ENCODE results near the gene OTOGL. TPM values are rescaled to one million over a fixed set of nuclear protein-coding genes. Genes with fewer than 3 reads are reported as not detected.
"Not testable (repeated sequence)": the region's sequence is repeated elsewhere in the genome, so short reads cannot be mapped to it uniquely, and the experiment has no call there.

The OTOGL gene
- total and polyA plus RNA-seq, 4 donors, result 0.20 to 0.62 (median 0.54) TPM; not detected in 1

DNA sequence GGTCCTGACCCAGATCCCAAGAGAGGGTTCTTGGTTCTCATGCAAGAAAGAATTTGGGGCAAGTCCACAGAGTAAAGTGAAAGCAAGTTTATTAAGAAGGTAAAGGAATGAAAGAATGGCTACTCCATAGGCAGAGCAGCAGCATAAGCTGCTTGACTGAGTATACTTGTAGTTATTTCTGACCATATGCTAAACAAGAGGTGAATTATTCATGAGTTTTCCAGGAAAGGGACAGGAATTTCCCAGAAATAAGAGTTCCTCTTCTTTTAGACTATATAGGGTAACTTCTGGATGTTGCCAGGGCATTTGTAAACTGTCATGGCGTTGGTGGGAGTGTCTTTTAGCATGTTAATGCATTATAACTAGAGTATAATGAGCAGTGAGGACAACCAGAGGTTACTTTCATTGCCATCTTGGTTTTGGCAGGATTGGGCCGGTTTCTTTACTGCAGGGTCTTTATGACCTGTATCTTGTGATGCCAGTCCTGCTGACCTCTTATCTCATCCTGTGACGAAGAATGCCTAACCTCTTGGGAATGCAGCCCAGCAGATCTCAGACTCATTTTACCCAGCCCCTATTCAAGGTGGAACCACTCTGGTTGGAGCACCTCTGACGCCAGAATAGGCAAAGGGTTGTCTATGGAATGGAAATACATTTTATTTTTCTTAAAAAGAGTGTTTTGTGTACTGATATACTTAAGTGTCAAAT, 113.8 kb downstream of the OTOGL start:
- no peaks in the 10 kb centered on the region for H3K36me3 ChIP-seq (ENCODE audit: control insufficient read depth in 1 of 2, insufficient read depth in 2 of 2, low read length in 1 of 2)
- WGBS, 2 donors, result 90% methylated on average over 4 of the region's 4 CpGs
- intact Hi-C loops (cut with DNase I), result no loop called here
- ATAC-seq (ENCODE audit: low FRiP score), result no peak
- no peak for DNase-seq
- no peaks in the 10 kb centered on the region for H3K4me1 ChIP-seq (ENCODE audit: control insufficient read depth in 1 of 2, insufficient read depth in 2 of 2, low read length in 2 of 2)
- no peaks in the 10 kb centered on the region for H3K9me3 ChIP-seq (ENCODE audit: control insufficient read depth, low read length)
- H3K4me3 ChIP-seq (ENCODE audit: low read length in 2 of 2), result no peak overlapping the region
- H3K27me3 ChIP-seq (ENCODE audit: control insufficient read depth in 1 of 2, insufficient read depth in 2 of 2, low read length in 1 of 2), result no peaks in the 10 kb centered on the region
- no peak overlapping the region for H3K27ac ChIP-seq (ENCODE audit: low read depth in 1 of 2, low read length in 2 of 2)

DNA sequence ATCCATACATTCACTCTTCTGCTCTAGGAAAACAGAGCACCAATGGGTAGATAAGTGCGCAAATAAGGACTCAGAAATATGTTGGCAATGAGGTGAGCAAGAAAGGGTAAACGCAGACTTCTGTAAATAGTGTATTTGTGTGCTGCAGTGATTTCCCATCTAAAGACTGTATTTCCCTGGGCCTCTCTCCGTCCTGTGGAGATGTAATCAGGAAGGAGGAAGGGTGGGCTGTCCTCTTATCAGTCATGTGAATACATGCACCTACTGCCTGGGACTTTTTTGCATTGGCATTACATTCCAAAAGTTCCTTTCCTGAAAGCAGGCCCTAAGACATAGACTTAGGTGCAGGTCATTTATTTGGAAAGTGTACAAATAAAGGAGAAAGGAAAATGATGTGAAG, 114.5 kb downstream of the OTOGL start:
- Histone ChIP-seq H3K27me3 (ENCODE audit: control insufficient read depth in 1 of 2, insufficient read depth in 2 of 2, low read length in 1 of 2) (no peaks in the 10 kb centered on the region), H3K27ac (ENCODE audit: low read depth in 1 of 2, low read length in 2 of 2) (no peak overlapping the region), H3K36me3 (ENCODE audit: control insufficient read depth in 1 of 2, insufficient read depth in 2 of 2, low read length in 1 of 2) (no peaks in the 10 kb centered on the region), H3K9me3 (ENCODE audit: control insufficient read depth, low read length) (no peaks in the 10 kb centered on the region), H3K4me1 (ENCODE audit: control insufficient read depth in 1 of 2, insufficient read depth in 2 of 2, low read length in 2 of 2) (no peaks in the 10 kb centered on the region), H3K4me3 (ENCODE audit: low read length in 2 of 2) (no peak overlapping the region)
- no peak for ATAC-seq (ENCODE audit: low FRiP score)
- DNase-seq, result no peak
- intact Hi-C loops (cut with DNase I), result no loop called here
- 92% methylated on average over 3 of the region's 3 CpGs for WGBS, 2 donors

DNA sequence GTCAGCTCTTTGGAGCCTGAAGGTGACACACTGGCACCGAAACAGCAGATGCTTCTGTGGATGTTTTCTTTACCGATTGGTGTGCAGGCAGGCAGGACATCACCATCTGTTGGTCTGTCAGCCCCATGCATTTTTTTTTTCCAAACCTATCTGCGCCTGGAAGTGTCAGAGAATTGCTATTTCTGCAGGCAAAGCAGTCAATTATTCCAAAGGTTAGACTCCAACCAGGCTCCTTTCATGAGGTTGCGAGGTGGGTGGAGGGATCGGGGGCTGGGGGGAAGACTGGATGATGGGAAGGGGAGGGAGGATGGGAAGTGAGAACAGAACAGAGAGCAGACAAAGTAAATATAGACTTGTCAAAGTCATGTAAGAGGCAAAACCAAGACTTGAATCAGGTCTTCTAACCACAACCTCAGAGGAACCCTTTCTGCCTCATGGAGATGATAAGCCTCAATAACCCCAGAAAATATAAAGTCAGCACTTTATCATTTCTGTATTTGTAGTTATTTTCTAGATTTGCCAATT, 117.7 kb downstream of the OTOGL start:
- ATAC-seq (ENCODE audit: low FRiP score), result no peak
- 62 to 74% methylated on average over 5 of the region's 5 CpGs for WGBS, 2 donors
- H3K4me3 ChIP-seq (ENCODE audit: low read length in 2 of 2), result no peak overlapping the region

DNA sequence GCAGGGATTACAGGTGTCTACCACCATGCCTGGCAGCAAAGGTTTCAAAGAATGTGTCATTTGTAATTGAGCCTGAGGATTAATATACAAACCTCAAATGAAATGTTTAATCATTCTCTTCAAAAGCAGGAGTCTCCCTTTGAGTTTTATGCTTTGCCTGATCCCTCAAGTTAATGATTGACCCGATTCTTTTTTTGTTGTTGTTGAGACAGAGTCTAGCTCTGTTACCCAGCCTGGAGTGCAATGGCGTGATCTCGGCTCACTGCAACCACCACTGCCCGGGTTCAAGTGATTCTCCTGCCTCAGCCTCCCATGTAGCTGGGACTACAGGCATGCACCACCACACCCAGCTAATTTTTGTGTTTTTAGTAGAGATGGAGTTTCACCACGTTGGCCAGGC, 119.6 kb downstream of the OTOGL start:
- H3K9me3 ChIP-seq (ENCODE audit: control insufficient read depth, low read length); H3K4me1 ChIP-seq (ENCODE audit: control insufficient read depth in 1 of 2, insufficient read depth in 2 of 2, low read length in 2 of 2); DNase-seq; H3K4me3 ChIP-seq (ENCODE audit: low read length in 2 of 2); H3K36me3 ChIP-seq (ENCODE audit: control insufficient read depth in 1 of 2, insufficient read depth in 2 of 2, low read length in 1 of 2); H3K27ac ChIP-seq (ENCODE audit: low read depth in 1 of 2, low read length in 2 of 2); ATAC-seq (ENCODE audit: low FRiP score); H3K27me3 ChIP-seq (ENCODE audit: control insufficient read depth in 1 of 2, insufficient read depth in 2 of 2, low read length in 1 of 2); intact Hi-C loops (cut with DNase I): not testable (repeated sequence)
- 84 to 91% methylated on average over 5 of the region's 5 CpGs for WGBS, 2 donors

More for the DNA sequence above, 117.7 kb downstream of the OTOGL start:
- no peaks in the 10 kb centered on the region for H3K36me3 ChIP-seq (ENCODE audit: control insufficient read depth in 1 of 2, insufficient read depth in 2 of 2, low read length in 1 of 2)
- no peak overlapping the region for H3K27ac ChIP-seq (ENCODE audit: low read depth in 1 of 2, low read length in 2 of 2)
- no peaks in the 10 kb centered on the region for H3K4me1 ChIP-seq (ENCODE audit: control insufficient read depth in 1 of 2, insufficient read depth in 2 of 2, low read length in 2 of 2)
- DNase-seq, result no peak
- intact Hi-C loops (cut with DNase I), result no loop called here
- H3K27me3 ChIP-seq (ENCODE audit: control insufficient read depth in 1 of 2, insufficient read depth in 2 of 2, low read length in 1 of 2), result no peaks in the 10 kb centered on the region
- no peaks in the 10 kb centered on the region for H3K9me3 ChIP-seq (ENCODE audit: control insufficient read depth, low read length)

DNA sequence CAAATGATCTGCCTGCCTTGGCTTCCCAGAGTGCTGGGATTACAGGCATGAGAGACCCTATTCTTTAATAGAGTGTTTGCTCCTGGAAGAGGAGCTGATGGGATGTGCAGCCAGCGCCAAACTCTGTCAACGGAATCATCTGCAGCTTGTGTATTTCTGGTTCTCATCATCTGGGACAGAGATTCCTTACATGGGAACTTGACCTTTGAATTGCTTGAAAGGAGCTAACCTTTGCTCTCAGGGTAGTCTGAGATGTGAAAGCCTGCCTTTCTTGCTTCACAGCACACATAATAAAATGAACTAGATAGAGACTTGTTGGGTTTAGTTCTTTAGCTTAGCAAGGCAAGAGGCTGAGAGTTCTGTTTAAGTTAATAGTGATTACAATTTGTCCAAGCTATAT, 120.0 kb downstream of the OTOGL start:
- Histone ChIP-seq H3K36me3 (ENCODE audit: control insufficient read depth in 1 of 2, insufficient read depth in 2 of 2, low read length in 1 of 2) (no peaks in the 10 kb centered on the region), H3K27ac (ENCODE audit: low read depth in 1 of 2, low read length in 2 of 2) (no peak overlapping the region), H3K4me3 (ENCODE audit: low read length in 2 of 2) (no peak overlapping the region), H3K27me3 (ENCODE audit: control insufficient read depth in 1 of 2, insufficient read depth in 2 of 2, low read length in 1 of 2) (no peaks in the 10 kb centered on the region), H3K4me1 (ENCODE audit: control insufficient read depth in 1 of 2, insufficient read depth in 2 of 2, low read length in 2 of 2) (no peaks in the 10 kb centered on the region), H3K9me3 (ENCODE audit: control insufficient read depth, low read length) (no peaks in the 10 kb centered on the region)
- intact Hi-C loops (cut with DNase I), result no loop called here
- WGBS, 2 donors, result 60 to 62% methylated on average over 2 of the region's 2 CpGs
- ATAC-seq (ENCODE audit: low FRiP score) (no peak), DNase-seq (no peak)

DNA sequence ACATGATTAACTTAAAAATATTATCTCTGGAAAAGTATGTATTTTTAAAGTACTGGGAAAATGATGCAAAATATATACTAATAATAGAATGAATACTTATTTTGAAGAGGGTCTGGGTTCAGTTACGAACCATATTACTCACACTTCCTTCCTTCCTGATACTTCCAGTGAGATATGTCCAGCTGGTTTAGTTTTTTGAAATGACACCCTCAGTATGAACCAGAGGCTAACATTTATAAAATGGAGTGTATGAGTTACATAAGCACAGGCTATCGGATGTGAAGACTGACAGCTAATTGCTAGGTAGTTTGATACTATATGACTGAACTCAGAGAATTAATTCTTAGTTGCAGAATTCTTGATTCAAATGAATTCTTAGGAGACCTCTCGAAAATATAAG, 122.9 kb downstream of the OTOGL start:
- Histone ChIP-seq H3K4me3 (ENCODE audit: low read length in 2 of 2) (no peak overlapping the region), H3K9me3 (ENCODE audit: control insufficient read depth, low read length) (no peaks in the 10 kb centered on the region), H3K4me1 (ENCODE audit: control insufficient read depth in 1 of 2, insufficient read depth in 2 of 2, low read length in 2 of 2) (no peaks in the 10 kb centered on the region), H3K27ac (ENCODE audit: low read depth in 1 of 2, low read length in 2 of 2) (no peak overlapping the region), H3K27me3 (ENCODE audit: control insufficient read depth in 1 of 2, insufficient read depth in 2 of 2, low read length in 1 of 2) (no peaks in the 10 kb centered on the region), H3K36me3 (ENCODE audit: control insufficient read depth in 1 of 2, insufficient read depth in 2 of 2, low read length in 1 of 2) (no peaks in the 10 kb centered on the region)
- DNase-seq, result no peak
- ATAC-seq (ENCODE audit: low FRiP score), result no peak
- intact Hi-C loops (cut with DNase I), result no loop called here
- WGBS, 2 donors, result 63 to 65% methylated on average over 3 of the region's 3 CpGs

DNA sequence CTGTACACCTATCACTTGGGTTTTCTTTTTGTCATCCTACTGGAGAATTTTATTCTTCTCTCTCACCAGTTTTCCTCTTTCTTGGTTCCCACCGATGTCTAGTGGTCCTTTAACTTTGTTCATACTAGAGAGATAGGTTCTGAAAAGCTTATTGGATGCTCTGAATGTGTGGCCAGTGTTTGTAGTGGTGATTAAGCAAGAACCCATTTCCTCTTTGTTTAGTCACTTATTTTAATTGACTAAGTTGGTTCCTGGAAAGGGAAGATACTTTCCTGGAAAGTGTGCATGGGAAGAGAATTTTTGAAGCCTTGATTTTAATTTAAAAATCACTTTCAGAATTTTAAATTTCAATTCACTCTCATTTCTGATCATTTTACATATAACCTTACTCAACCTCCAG, 127.2 kb downstream of the OTOGL start:
- 48 to 63% methylated on average over 1 of the region's 1 CpG for WGBS, 2 donors
- Histone ChIP-seq H3K4me1 (ENCODE audit: control insufficient read depth in 1 of 2, insufficient read depth in 2 of 2, low read length in 2 of 2) (no peaks in the 10 kb centered on the region), H3K4me3 (ENCODE audit: low read length in 2 of 2) (no peak overlapping the region), H3K36me3 (ENCODE audit: control insufficient read depth in 1 of 2, insufficient read depth in 2 of 2, low read length in 1 of 2) (no peaks in the 10 kb centered on the region), H3K27me3 (ENCODE audit: control insufficient read depth in 1 of 2, insufficient read depth in 2 of 2, low read length in 1 of 2) (no peaks in the 10 kb centered on the region), H3K27ac (ENCODE audit: low read depth in 1 of 2, low read length in 2 of 2) (no peak overlapping the region), H3K9me3 (ENCODE audit: control insufficient read depth, low read length) (no peaks in the 10 kb centered on the region)
- ATAC-seq (ENCODE audit: low FRiP score) (no peak), DNase-seq (no peak)
- intact Hi-C loops (cut with DNase I), result no loop called here

DNA sequence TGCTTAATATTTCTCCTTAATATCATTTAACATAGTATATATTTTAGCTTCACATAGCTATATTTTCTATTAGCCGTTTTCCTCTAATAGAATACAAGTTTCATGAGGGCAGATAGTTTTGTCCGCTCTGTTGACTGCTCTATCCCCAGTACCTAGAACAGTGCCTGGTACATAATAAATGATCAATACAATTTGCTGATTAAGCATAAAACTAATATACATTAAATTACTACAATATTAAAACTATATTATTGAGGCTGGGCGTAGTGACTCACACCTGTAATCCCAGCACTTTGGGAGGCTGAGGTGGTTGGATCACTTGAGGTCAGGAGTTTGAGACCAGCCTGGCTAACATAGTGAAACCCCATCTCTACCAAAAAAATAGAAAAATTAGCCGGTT, 128.6 kb downstream of the OTOGL start:
- WGBS, 2 donors, result 99% methylated on average over 4 of the region's 4 CpGs
- ATAC-seq (ENCODE audit: low FRiP score); intact Hi-C loops (cut with DNase I); H3K27ac ChIP-seq (ENCODE audit: low read depth in 1 of 2, low read length in 2 of 2); H3K9me3 ChIP-seq (ENCODE audit: control insufficient read depth, low read length); H3K27me3 ChIP-seq (ENCODE audit: control insufficient read depth in 1 of 2, insufficient read depth in 2 of 2, low read length in 1 of 2); H3K4me3 ChIP-seq (ENCODE audit: low read length in 2 of 2); H3K4me1 ChIP-seq (ENCODE audit: control insufficient read depth in 1 of 2, insufficient read depth in 2 of 2, low read length in 2 of 2); H3K36me3 ChIP-seq (ENCODE audit: control insufficient read depth in 1 of 2, insufficient read depth in 2 of 2, low read length in 1 of 2); DNase-seq: not testable (repeated sequence)

DNA sequence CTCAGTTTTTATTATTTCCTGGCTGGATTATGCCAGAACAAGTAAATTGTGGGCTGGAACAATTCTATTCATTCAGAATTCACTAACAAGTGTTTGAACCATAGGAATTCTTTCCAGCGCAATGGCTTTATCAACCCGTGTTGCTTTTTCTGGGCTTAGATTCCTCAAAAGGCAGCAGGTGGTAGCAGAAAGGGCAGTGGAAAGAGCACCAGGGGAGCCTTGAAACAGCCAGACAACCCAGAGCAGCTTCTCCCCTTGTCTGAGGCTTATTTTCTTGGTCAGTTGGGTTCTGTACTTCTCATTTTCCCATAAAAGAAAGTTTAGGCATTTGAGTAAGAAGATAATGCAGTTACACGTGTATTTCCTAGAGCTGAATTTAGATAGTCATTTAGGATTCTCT, 130.7 kb downstream of the OTOGL start:
- no peak overlapping the region for H3K27ac ChIP-seq (ENCODE audit: low read depth in 1 of 2, low read length in 2 of 2)
- no peaks in the 10 kb centered on the region for H3K4me1 ChIP-seq (ENCODE audit: control insufficient read depth in 1 of 2, insufficient read depth in 2 of 2, low read length in 2 of 2)
- no peaks in the 10 kb centered on the region for H3K9me3 ChIP-seq (ENCODE audit: control insufficient read depth, low read length)
- ATAC-seq (ENCODE audit: low FRiP score) (no peak), DNase-seq (no peak)
- no peaks in the 10 kb centered on the region for H3K27me3 ChIP-seq (ENCODE audit: control insufficient read depth in 1 of 2, insufficient read depth in 2 of 2, low read length in 1 of 2)
- WGBS, 2 donors, result 7 to 13% methylated on average over 3 of the region's 3 CpGs
- no peaks in the 10 kb centered on the region for H3K36me3 ChIP-seq (ENCODE audit: control insufficient read depth in 1 of 2, insufficient read depth in 2 of 2, low read length in 1 of 2)
- intact Hi-C loops (cut with DNase I), result no loop called here
- no peak overlapping the region for H3K4me3 ChIP-seq (ENCODE audit: low read length in 2 of 2)

Data from aorta (tissue), 5 donors.